ENCODE data around the gene SYK.

DNA sequence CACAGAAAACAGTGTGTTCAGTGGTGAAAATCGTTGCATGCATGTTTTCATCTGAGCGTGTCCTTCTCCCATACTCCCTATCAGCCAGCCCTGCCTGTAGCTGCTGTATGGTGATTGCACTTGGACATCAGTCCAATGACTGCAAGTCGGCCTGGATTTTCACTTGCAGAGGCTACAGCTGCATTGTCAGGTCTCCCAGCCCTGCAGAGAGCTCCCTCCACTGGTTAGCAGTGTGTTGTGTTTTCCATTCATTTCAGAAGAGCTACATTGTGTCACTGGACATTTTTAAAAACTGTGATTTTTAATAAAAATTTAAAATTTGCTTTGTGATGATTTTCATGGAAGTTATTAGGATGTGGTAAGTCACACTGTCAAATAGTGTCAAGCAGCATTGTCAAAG lies 96.6 kb downstream of the SYK start:
- TF ChIP-seq, protein P1, sequence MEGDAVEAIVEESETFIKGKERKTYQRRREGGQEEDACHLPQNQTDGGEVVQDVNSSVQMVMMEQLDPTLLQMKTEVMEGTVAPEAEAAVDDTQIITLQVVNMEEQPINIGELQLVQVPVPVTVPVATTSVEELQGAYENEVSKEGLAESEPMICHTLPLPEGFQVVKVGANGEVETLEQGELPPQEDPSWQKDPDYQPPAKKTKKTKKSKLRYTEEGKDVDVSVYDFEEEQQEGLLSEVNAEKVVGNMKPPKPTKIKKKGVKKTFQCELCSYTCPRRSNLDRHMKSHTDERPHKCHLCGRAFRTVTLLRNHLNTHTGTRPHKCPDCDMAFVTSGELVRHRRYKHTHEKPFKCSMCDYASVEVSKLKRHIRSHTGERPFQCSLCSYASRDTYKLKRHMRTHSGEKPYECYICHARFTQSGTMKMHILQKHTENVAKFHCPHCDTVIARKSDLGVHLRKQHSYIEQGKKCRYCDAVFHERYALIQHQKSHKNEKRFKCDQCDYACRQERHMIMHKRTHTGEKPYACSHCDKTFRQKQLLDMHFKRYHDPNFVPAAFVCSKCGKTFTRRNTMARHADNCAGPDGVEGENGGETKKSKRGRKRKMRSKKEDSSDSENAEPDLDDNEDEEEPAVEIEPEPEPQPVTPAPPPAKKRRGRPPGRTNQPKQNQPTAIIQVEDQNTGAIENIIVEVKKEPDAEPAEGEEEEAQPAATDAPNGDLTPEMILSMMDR (conservative IDR thresholded peaks at IDR 0.05; ENCODE audit: low read length), result peak; percentile 40
- TF ChIP-seq EZH2phosphoT487 (IDR thresholded peaks at IDR 0.05; ENCODE audit: borderline replicate concordance), result no peak
